OCI-LY1 (cell line): ENCODE data around the gene SPATA18.

Source experiments
- CTCF ChIP-seq: fragments of 200-600 bp; sonication (generic), shearing (Covaris generic); IDR thresholded peaks from 2 replicates; pipeline ENCODE4 v1.5.1; 2017; ENCODE audit warnings: mild to moderate bottlenecking, antibody characterized with exemption, low read length, moderate library complexity, mixed read lengths
- EZH2 ChIP-seq: fragments of 200-600 bp; sonication (generic), shearing (Covaris generic); IDR thresholded peaks from 2 replicates; pipeline ENCODE4 v1.8.0; 2017; ENCODE audit warnings: borderline replicate concordance, mixed run types, mild to moderate bottlenecking, antibody characterized with exemption, low read length, moderate library complexity, mixed read lengths

GRCh38 chr4:52093466-52093865, 42.4 kb downstream of the SPATA18 start:
- TF ChIP-seq CTCF (no peak), EZH2 (no peak)
